Stimulated activated naive CD8-positive, alpha-beta T cell treated with anti-CD3 and anti-CD28 coated beads, Interleukin-15, Interleukin-2, amounts not matched to agents 100 ng/mL and 50 ng/mL, for 24 hours (primary cell): Measurements from ENCODE around the gene CIDEA.
"Not testable (repeated sequence)": the region's sequence is repeated elsewhere in the genome, so short reads cannot be mapped to it uniquely, and the experiment has no call there.

ENCODE experiments used
- H3K27ac Mint-ChIP-seq: one replicate; pipeline ENCODE4 v1.8.0; 2021; ENCODE audit warnings: mild to moderate bottlenecking, mixed read lengths
- H3K27me3 Mint-ChIP-seq: one replicate; pipeline ENCODE4 v1.8.0; 2021; ENCODE audit warnings: mixed read lengths
- H3K36me3 Mint-ChIP-seq: one replicate; pipeline ENCODE4 v1.8.0; 2021; ENCODE audit warnings: low read depth, mixed read lengths
- H3K4me1 Mint-ChIP-seq: one replicate; pipeline ENCODE4 v1.8.0; 2021; ENCODE audit warnings: low read depth, mixed read lengths
- H3K4me3 Mint-ChIP-seq: one replicate; pipeline ENCODE4 v1.8.0; 2021; ENCODE audit warnings: mild to moderate bottlenecking, mixed read lengths
- H3K9me3 Mint-ChIP-seq: one replicate; pipeline ENCODE4 v1.8.0; 2021; ENCODE audit warnings: mixed read lengths

Gene CIDEA

DNA sequence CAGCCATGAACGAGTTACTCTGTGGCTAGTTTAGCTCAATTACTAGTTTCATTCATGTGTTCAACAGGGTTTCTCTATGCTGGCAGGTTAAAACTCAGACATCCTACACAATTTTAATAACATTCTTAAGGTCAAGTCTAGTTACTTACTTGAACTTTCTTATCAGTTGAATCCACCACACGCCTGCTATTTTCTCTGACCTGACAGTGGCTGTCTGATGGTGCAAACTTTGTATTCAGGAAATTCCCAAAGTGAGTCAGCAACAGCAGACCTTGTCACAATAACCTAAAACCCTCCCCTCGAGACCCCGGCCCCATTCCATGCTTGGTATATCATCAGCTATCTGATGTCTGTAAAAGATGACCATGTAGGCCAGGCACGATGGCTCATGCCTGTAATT is 20.8 kb upstream of the CIDEA start:
- no peaks in the 10 kb centered on the region for H3K4me1 Mint-ChIP-seq
- no peak overlapping the region for H3K4me3 Mint-ChIP-seq
- H3K9me3 Mint-ChIP-seq, result no peaks in the 10 kb centered on the region
- peaks cover 13% of the 10 kb centered on the region for H3K27me3 Mint-ChIP-seq
- no peak overlapping the region for H3K27ac Mint-ChIP-seq
- H3K36me3 Mint-ChIP-seq, result no peaks in the 10 kb centered on the region

DNA sequence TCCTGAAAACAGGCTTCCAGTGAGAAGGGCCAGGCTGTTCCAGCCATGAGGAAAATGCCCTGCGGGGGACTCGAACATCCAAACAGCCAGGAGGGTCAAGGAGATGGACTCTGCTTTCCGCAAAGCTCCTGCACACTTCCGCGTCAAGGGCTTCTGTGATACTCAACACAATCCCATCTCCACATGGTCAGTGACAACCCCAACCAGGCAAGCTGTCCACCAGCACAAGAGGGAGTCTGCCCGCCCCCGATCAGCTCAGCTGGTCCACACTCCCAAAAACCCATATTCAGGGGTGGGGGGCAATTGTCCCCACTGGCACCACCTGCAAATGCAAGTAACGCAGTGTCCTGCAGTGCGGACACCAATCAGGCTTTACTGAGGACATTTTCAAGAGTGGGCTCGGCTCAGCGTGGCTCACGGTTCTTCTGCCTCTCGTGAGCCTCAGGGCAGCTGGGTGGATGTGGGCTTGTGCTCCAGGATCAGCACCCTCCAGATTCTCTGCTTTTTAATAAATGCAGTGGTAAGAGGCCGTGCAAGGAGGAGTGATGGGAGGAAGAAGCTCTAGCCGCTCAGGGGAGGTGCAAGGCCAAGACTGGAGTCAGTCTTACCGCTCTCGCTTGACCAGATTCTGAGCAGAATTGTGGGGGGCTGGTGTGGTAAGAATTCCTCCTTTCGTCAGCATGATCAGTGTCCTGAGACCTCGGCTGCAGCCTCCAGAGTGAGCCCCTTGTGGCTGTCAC is 19.5 kb upstream of the CIDEA start:
- Mint-ChIP-seq H3K9me3 (no peaks in the 10 kb centered on the region), H3K36me3 (no peaks in the 10 kb centered on the region), H3K27me3 (peaks cover 13% of the 10 kb centered on the region), H3K27ac (no peak overlapping the region), H3K4me1 (no peaks in the 10 kb centered on the region), H3K4me3 (no peak overlapping the region)

GRCh38 chr18:12236141-12236540 is 18.0 kb upstream of the CIDEA start:
- H3K9me3 Mint-ChIP-seq, result no peaks in the 10 kb centered on the region
- H3K27ac Mint-ChIP-seq, result no peak overlapping the region
- no peak overlapping the region for H3K4me3 Mint-ChIP-seq
- no peaks in the 10 kb centered on the region for H3K36me3 Mint-ChIP-seq
- H3K27me3 Mint-ChIP-seq, result peaks cover 13% of the 10 kb centered on the region
- H3K4me1 Mint-ChIP-seq, result no peaks in the 10 kb centered on the region

DNA sequence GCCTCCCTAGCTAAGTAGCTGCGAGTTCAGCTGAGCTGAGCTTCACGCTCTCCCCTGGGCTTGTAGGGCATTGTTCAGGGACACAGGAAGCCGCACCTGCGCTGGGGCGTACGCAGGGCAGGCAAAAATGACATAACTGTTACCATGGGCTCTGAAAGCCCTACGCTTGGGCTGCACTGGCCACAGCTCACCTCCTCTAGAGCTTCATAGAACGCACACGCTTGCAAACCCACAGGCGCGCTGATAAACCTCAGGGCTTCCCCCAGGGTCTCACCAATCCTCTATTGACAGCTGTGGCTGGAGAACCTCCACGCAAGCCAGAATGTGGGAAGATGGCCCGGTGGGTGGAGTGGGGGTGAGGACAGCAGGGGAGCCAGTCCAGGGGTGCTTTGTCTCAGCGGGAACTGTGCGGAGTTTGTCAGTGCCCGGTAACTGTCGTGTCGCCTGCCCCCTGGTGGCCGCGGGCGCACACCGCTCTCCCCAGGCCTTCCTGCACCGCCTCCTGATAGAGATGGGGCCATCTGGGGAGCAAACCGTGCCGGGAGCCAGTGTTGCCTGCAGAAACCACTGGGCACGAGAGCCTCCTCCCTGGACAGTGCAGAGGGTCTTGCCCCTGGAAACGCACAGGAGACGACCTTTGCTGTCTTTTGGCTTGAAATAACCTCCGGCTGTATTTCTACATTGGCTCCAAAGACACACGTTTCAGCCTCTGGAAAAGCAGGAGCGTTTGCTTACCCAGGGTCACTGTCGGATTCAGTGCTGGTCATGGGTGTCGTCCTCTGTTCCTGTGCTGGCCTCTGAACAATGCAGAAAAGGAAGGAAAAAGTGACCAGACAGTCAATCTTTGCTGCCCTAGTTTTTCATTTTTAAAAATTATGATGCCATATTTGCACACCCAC is 17.0 kb upstream of the CIDEA start:
- Mint-ChIP-seq H3K27ac (no peak overlapping the region), H3K27me3 (peaks cover 13% of the 10 kb centered on the region), H3K9me3 (no peaks in the 10 kb centered on the region), H3K36me3 (no peaks in the 10 kb centered on the region), H3K4me1 (no peaks in the 10 kb centered on the region), H3K4me3 (no peak overlapping the region)

- Mint-ChIP-seq H3K27me3 (peaks cover 13% of the 10 kb centered on the region), H3K27ac (no peak overlapping the region), H3K36me3 (no peaks in the 10 kb centered on the region), H3K4me3 (no peak overlapping the region), H3K9me3 (no peaks in the 10 kb centered on the region), H3K4me1 (no peaks in the 10 kb centered on the region)
These were observed 15.3 kb upstream of the CIDEA start for GRCh38 chr18:12238826-12239225.

- Mint-ChIP-seq H3K9me3 (no peaks in the 10 kb centered on the region), H3K27me3 (peaks cover 13% of the 10 kb centered on the region), H3K4me1 (no peaks in the 10 kb centered on the region), H3K27ac (no peak overlapping the region), H3K36me3 (no peaks in the 10 kb centered on the region), H3K4me3 (no peak overlapping the region)
These were observed 14.7 kb upstream of the CIDEA start for GRCh38 chr18:12239431-12239830.

GRCh38 chr18:12242658-12243260 is 11.4 kb upstream of the CIDEA start:
- H3K27me3 Mint-ChIP-seq, result peaks cover 15% of the 10 kb centered on the region
- no peak overlapping the region for H3K4me3 Mint-ChIP-seq
- no peak overlapping the region for H3K27ac Mint-ChIP-seq
- no peaks in the 10 kb centered on the region for H3K9me3 Mint-ChIP-seq
- no peaks in the 10 kb centered on the region for H3K36me3 Mint-ChIP-seq
- no peaks in the 10 kb centered on the region for H3K4me1 Mint-ChIP-seq

GRCh38 chr18:12243272-12243671 is 10.9 kb upstream of the CIDEA start:
- not testable (repeated sequence) for H3K27ac Mint-ChIP-seq, H3K4me1 Mint-ChIP-seq, H3K36me3 Mint-ChIP-seq, H3K9me3 Mint-ChIP-seq, H3K4me3 Mint-ChIP-seq
- H3K27me3 Mint-ChIP-seq, result peaks cover 12% of the 10 kb centered on the region

GRCh38 chr18:12245793-12246135 is 8.4 kb upstream of the CIDEA start:
- H3K4me1 Mint-ChIP-seq, result no peaks in the 10 kb centered on the region
- no peaks in the 10 kb centered on the region for H3K36me3 Mint-ChIP-seq
- H3K27ac Mint-ChIP-seq, result no peak overlapping the region
- no peak overlapping the region for H3K4me3 Mint-ChIP-seq
- no peaks in the 10 kb centered on the region for H3K9me3 Mint-ChIP-seq
- peaks cover 28% of the 10 kb centered on the region for H3K27me3 Mint-ChIP-seq

GRCh38 chr18:12246849-12247808 is 7.0 kb upstream of the CIDEA start:
- Mint-ChIP-seq H3K27me3 (peaks cover 41% of the 10 kb centered on the region), H3K4me3 (no peak overlapping the region)

DNA sequence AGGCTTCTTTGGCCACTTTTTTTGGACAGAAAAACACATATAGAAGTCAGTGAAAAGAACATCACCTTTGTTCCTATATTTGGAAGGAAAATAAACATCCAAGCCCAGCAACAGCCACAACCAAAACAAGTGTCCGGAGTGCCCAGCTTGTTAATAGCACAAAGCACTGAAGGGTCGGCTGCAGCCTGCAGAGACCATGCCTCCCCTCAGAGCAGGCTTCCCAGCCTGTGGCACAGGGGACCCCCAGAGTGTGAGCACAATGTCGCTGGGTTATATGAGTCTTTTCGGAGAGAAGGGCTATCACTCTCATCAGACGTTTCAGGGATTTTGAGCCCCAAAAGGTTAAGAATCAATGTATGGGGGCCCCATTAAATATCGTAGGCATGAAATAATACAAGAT is 6.2 kb upstream of the CIDEA start:
- H3K27me3 Mint-ChIP-seq, result peaks cover 50% of the 10 kb centered on the region
- no peaks in the 10 kb centered on the region for H3K36me3 Mint-ChIP-seq
- H3K4me3 Mint-ChIP-seq, result no peak overlapping the region
- no peaks in the 10 kb centered on the region for H3K4me1 Mint-ChIP-seq
- H3K27ac Mint-ChIP-seq, result no peak overlapping the region
- no peaks in the 10 kb centered on the region for H3K9me3 Mint-ChIP-seq

More at GRCh38 chr18:12246849-12247808, 7.0 kb upstream of the CIDEA start:
- Mint-ChIP-seq H3K4me1 (no peaks in the 10 kb centered on the region), H3K9me3 (no peaks in the 10 kb centered on the region), H3K27ac (no peak overlapping the region), H3K36me3 (no peaks in the 10 kb centered on the region)

DNA sequence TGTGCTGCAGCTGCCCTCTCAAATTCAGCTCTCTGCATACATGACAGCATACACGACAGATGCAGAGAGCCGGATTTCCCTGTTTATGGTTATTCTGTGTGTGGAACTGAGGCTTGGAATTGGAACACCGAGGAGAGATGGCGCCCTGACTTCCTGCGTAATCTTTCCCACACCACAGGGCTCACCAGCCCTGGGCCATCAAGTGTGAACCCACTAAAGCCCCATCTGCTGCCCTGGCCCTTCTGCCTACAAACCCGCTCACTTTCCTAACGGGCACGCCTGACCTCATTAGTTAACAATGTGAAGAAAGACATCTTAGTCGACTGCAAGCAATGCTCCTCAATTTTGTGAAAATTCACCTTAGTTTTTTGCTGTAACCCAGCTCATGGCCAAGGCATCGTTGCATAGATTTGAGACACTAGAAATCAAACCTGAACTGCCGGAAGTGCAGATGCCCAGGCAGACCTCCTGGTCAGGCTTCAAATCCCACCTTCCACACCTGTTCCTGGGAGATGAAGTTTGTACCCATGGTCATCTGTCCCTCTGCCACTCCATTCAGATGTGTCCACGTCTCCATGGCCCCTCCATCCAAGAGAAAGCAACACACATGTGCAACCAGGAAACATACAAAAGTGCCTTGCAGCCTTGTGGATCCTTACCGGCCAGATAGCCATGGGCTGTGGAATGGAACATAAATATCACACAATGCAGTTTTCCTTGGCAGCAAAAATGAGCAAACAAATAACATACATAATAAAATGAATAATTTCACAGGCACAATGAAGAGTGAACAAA is 5.0 kb upstream of the CIDEA start:
- Mint-ChIP-seq H3K36me3 (no peaks in the 10 kb centered on the region), H3K4me3 (no peak overlapping the region), H3K4me1 (no peaks in the 10 kb centered on the region), H3K27ac (no peak overlapping the region), H3K9me3 (no peaks in the 10 kb centered on the region), H3K27me3 (peaks cover 61% of the 10 kb centered on the region)

DNA sequence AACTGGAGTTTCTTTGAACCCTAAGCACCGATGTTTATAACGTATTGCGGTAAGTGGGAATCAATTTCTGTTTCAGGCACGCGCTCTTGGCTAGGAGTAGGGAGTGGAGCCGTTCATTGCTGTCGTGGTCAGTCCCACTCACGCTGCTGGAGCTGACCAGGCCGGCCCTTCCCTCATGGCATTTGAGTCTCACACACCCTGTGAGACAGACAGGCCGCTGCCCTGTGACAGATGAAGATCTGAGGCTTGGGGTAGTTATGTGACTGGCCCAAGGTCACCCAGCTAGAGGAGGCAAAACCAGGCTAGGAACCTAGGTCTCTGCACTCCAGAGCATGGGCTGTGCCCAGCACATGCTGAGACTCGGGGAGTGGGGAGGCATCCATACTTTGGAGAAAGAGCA is 2.9 kb upstream of the CIDEA start:
- H3K36me3 Mint-ChIP-seq, result no peaks in the 10 kb centered on the region
- no peaks in the 10 kb centered on the region for H3K9me3 Mint-ChIP-seq
- no peak overlapping the region for H3K27ac Mint-ChIP-seq
- H3K4me3 Mint-ChIP-seq, result no peak overlapping the region
- H3K27me3 Mint-ChIP-seq, result peaks cover 71% of the 10 kb centered on the region
- H3K4me1 Mint-ChIP-seq, result no peaks in the 10 kb centered on the region

DNA sequence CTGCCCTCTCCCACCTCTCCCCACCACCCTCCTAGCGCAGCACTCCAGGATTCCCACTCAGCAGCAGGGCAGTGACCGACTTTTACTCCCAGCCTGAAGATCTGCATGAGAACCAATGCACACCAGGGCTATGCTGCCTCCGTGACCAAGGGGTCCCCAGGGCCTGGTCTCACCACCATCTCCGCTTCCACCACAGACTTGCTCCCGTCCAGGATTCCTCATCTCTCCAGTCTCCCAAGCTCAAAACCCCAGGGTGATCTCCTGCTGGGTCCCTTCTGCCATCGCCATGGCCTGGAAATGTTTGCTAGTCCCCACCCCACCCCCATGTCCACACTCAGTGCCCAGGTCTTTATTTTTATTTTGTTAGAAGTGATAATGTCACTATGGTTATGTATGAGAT is 2.1 kb upstream of the CIDEA start:
- Mint-ChIP-seq H3K4me3 (no peak overlapping the region), H3K9me3 (no peaks in the 10 kb centered on the region), H3K27ac (no peak overlapping the region), H3K36me3 (no peaks in the 10 kb centered on the region), H3K27me3 (peaks cover 67% of the 10 kb centered on the region), H3K4me1 (no peaks in the 10 kb centered on the region)
